PC-9 (cell line): ENCODE results near the gene BLOC1S4.

Experiments
- CTCF ChIP-seq: fragments of 200-600 bp; sonication (generic); conservative IDR thresholded peaks from 2 replicates; pipeline ENCODE4 v1.6.1; 2017; ENCODE audit warnings: mixed run types, antibody characterized with exemption, mild to moderate bottlenecking, moderate library complexity
- EZH2 ChIP-seq: fragments of 200-600 bp; sonication (generic); IDR thresholded peaks from 2 replicates; pipeline ENCODE4 v1.8.0; 2017; ENCODE audit warnings: antibody characterized with exemption, low read depth

DNA sequence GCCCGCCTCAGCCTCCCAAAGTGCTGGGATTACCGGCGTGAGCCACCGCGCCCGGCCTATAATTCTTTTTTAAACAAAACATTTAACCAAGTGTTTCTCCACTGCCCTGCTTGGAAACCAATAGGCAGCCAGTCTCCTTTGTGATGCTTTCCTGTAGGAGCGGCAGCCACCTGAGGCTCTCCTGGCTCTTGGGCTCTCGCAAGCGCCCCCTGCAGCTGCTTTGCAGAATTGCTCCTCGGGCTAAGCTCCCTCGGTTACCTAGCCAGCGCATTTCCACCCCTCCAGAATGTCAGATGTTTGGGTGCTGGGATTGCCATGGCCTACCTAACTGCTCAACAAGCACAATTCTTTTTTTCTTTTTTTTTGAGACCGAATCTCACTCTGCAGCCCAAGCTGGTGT, 14.6 kb upstream of the BLOC1S4 start:
- TF ChIP-seq CTCF (peak; percentile 57), EZH2 (no peak)
